Measurements from ENCODE around the gene MYO7B.

The MYO7B gene

GRCh38 chr2:127586136-127586535 is 50.7 kb downstream of the MYO7B start:
- no peak for DNase-seq (ENCODE audit: low read depth in 2 of 2, low spot score in 1 of 2)

- DNase-seq (ENCODE audit: low read depth in 2 of 2, low spot score in 1 of 2): no peak
Measured at GRCh38 chr2:127586746-127587295, 51.3 kb downstream of the MYO7B start.

DNA sequence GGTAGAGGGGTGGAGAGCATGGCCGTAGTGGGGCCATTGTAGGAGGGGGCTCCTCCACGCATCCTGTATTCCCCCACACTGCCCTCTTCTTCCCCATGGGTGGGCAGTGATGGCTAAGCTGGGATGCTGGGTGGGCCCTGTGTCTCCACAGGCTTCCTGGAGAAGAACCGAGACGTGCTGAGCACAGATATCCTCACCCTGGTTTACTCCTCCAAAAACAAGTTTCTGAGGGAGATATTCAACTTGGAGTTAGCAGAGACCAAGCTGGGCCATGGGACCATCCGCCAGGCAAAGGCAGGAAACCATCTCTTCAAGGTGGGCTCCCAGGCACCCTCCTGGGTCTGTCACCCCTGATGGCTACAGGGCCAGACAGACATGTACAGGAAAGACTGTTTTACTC is 52.8 kb downstream of the MYO7B start:
- no peak for DNase-seq (ENCODE audit: low read depth in 2 of 2, low spot score in 1 of 2)

GRCh38 chr2:127589358-127589757 is 53.9 kb downstream of the MYO7B start:
- no peak for DNase-seq (ENCODE audit: low read depth in 2 of 2, low spot score in 1 of 2)

DNA sequence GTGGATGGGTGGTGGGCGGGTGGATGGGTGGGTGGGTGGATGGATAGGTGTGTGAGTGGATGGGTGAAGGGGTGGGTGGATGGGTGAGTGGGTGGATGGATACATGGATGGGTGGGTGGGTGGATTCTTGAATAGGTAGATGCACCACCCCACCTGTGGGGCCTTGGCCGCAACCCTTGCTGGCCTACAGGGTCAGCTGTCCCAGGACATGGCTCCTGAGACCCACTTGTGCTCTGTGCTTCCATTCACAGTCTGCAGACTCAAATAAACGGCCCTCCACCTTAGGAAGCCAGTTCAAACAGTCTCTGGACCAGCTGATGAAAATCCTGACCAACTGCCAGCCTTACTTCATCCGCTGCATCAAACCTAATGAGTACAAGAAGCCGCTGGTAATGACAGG is 54.4 kb downstream of the MYO7B start:
- DNase-seq (ENCODE audit: low read depth in 2 of 2, low spot score in 1 of 2): no peak

DNA sequence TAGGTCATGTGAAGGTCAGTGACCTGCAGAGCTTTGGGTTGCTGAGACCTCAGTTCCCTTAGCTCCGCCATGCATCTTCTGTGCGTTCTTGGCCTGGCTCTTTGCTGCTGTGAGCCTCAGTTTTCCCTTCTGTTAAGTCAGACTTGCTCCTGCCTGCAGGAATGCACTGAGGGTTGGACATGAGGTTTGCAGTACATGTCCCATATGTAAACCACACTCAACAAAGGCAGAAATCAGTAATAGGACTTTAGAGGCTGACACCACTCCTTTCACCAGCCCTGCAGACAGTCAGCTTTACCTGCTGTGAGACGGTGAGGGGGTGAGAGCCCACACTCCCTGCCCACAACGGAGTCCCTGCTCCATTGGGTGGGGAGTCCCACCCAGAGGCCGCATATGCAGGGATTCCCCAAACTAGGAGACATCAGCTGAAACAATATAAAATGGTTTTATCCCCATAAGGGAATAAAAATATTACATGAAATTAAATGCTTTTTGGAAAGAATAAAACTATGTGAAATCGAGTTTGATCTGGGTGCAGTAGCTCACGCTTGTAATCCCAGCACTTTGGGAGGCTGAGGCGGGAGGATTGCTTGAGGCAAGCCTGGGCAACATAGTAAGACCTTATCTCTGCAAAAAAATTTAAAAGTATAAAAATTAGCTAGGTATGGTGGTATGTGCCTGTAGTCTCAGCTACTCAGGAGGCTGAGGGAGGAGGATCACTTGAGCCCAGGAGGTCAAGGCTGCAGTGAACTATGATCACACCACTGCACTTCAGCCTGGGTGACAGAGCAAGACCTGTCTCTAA is 55.1 kb downstream of the MYO7B start:
- no peak for DNase-seq (ENCODE audit: low read depth in 2 of 2, low spot score in 1 of 2)

GRCh38 chr2:127591221-127591923 is 55.9 kb downstream of the MYO7B start:
- peak; percentile 17 to 18 for DNase-seq (ENCODE audit: low read depth in 2 of 2, low spot score in 1 of 2)

- DNase-seq (ENCODE audit: low read depth in 2 of 2, low spot score in 1 of 2): no peak
Measured at GRCh38 chr2:127592761-127593227, 57.3 kb downstream of the MYO7B start.

GRCh38 chr2:127593228-127594115 is 58.0 kb downstream of the MYO7B start:
- DNase-seq (ENCODE audit: low read depth in 2 of 2, low spot score in 1 of 2): no peak

GRCh38 chr2:127594116-127594591 is 58.7 kb downstream of the MYO7B start:
- DNase-seq (ENCODE audit: low read depth in 2 of 2, low spot score in 1 of 2): no peak

DNA sequence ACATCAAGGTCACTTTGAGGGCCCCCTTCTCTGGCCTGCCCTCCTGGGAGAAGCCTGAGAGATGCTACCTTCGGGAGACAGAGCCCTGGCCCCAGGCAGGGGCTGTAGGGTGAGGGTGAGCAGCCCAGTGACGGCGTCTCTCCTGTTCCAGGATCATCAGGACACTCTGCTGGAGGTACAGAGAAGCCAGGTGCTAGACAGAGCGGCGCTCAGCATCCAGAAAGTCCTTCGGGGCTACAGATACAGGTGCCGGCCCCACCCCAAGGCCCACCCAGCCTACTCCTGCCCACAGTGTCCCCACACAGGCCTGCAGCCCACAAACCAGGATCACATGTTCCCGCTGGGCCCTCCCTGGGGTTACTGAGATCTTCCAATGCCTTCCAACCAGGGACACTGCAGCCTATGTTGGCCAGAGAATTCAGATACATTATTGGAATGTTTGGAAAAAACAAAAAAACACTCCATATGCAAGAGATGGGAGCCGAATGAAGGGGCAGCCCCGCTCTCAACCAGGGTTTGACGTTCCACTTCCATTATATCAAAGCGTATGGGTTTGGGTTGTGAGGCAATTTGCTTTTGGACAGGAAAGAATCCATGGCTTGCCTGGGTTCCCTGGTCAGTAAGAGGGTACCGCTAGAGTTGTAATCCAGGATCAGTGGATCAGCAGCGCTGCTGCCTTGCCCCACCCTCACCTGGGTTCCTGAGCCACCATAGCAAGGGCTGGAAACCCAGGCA is 61.0 kb downstream of the MYO7B start:
- no peak for DNase-seq (ENCODE audit: low read depth in 2 of 2, low spot score in 1 of 2)

GRCh38 chr2:127597046-127597983 is 61.8 kb downstream of the MYO7B start:
- no peak for DNase-seq (ENCODE audit: low read depth in 2 of 2, low spot score in 1 of 2)

GRCh38 chr2:127597984-127598380 is 62.5 kb downstream of the MYO7B start:
- DNase-seq (ENCODE audit: low read depth in 2 of 2, low spot score in 1 of 2): no peak

- DNase-seq (ENCODE audit: low read depth in 2 of 2, low spot score in 1 of 2): no peak
Measured at GRCh38 chr2:127598711-127599110, 63.2 kb downstream of the MYO7B start.

GRCh38 chr2:127599211-127599610 is 63.7 kb downstream of the MYO7B start:
- DNase-seq (ENCODE audit: low read depth in 2 of 2, low spot score in 1 of 2): no peak

DNA sequence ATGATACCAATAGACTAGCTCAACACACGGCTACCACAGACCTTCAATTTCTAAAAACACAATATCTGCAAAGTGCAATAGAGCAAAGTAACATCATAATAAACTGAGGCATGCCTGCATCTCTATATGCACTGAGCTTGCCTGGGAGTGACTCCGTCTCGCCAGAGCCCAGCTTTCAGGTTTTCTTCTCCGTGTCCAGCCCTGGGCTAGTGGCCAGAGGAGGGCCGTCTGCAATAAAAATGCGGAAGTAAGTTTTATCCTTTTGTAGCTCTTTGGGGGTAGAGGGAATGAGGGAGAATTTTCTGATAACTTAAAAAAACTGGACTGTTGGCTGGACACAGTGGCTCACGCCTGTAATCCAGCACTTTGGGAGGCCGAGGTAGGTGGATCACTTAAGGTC is 69.5 kb downstream of the MYO7B start:
- no peak for DNase-seq (ENCODE audit: low read depth in 2 of 2, low spot score in 1 of 2)

- no peak for DNase-seq (ENCODE audit: low read depth in 2 of 2, low spot score in 1 of 2)
Measured at GRCh38 chr2:127605691-127606263, 70.3 kb downstream of the MYO7B start.

GRCh38 chr2:127606625-127607398 is 71.3 kb downstream of the MYO7B start:
- DNase-seq (ENCODE audit: low read depth in 2 of 2, low spot score in 1 of 2): no peak

Data from stimulated activated CD8-positive, alpha-beta memory T cell treated with anti-CD3 and anti-CD28 coated beads, Interleukin-4, amount 100 ng/mL, for 4 hours (primary cell).